Stimulated activated CD4-positive, alpha-beta T cell treated with anti-CD3 and anti-CD28 coated beads, TNF-alpha, amount 100 ng/mL, for 48 hours (primary cell): ENCODE data around the gene TP73.

Experiments
- DNase-seq, 3 donors: peaks; one replicate each; pipeline ENCODE4 v3.0.0-alpha.2; 2020; ENCODE audit warnings: low read depth in 3 of 3

TP73 gene

GRCh38 chr1:3707298-3707938 lies 55.1 kb downstream of the TP73 start:
- no peak for DNase-seq

- no peak for DNase-seq
Observed at GRCh38 chr1:3707939-3708328, 55.6 kb downstream of the TP73 start.

- DNase-seq, result no peak
Observed at GRCh38 chr1:3708791-3709190, 56.5 kb downstream of the TP73 start.

- no peak for DNase-seq
Observed at GRCh38 chr1:3710251-3710650, 57.9 kb downstream of the TP73 start.

- no peak for DNase-seq
Observed at GRCh38 chr1:3711381-3711779, 59.1 kb downstream of the TP73 start.

GRCh38 chr1:3711780-3712451 lies 59.6 kb downstream of the TP73 start:
- no peak for DNase-seq

GRCh38 chr1:3712573-3713535 lies 60.5 kb downstream of the TP73 start:
- no peak for DNase-seq

GRCh38 chr1:3713840-3714239 lies 61.5 kb downstream of the TP73 start:
- no peak for DNase-seq

GRCh38 chr1:3714284-3714741 lies 62.0 kb downstream of the TP73 start:
- DNase-seq, result no peak

GRCh38 chr1:3714814-3715213 lies 62.5 kb downstream of the TP73 start:
- DNase-seq, result no peak

- no peak for DNase-seq
Observed at GRCh38 chr1:3716351-3716750, 64.0 kb downstream of the TP73 start.

GRCh38 chr1:3717041-3717714 lies 64.9 kb downstream of the TP73 start:
- DNase-seq, result no peak

GRCh38 chr1:3717715-3718601 lies 65.6 kb downstream of the TP73 start:
- no peak for DNase-seq

GRCh38 chr1:3718764-3719163 lies 66.4 kb downstream of the TP73 start:
- no peak for DNase-seq

GRCh38 chr1:3721955-3722465 lies 69.7 kb downstream of the TP73 start:
- no peak for DNase-seq

GRCh38 chr1:3722846-3723245 lies 70.5 kb downstream of the TP73 start:
- no peak for DNase-seq

- peak; percentile 41 to 77 (median 62) for DNase-seq
Observed at GRCh38 chr1:3724416-3725030, 72.2 kb downstream of the TP73 start.

- no peak for DNase-seq
Observed at GRCh38 chr1:3725366-3725765, 73.0 kb downstream of the TP73 start.

- no peak for DNase-seq
Observed at GRCh38 chr1:3727042-3727824, 74.9 kb downstream of the TP73 start.
